Activated CD4-positive, alpha-beta T cell treated with anti-CD3 and anti-CD28 coated beads, Interleukin-2, amount 50 U/mL, for 16 hours (primary cell): ENCODE data around the gene ERI3.

Source experiments
- DNase-seq: peaks from one replicate; pipeline ENCODE4 v3.0.0-alpha.2; 2020

The ERI3 gene

GRCh38 chr1:44315521-44315920 lies 39.5 kb downstream of the ERI3 start:
- DNase-seq: no peak

- DNase-seq: no peak
These were observed 40.6 kb downstream of the ERI3 start for GRCh38 chr1:44314452-44314851.

GRCh38 chr1:44313265-44313918 lies 41.7 kb downstream of the ERI3 start:
- DNase-seq: no peak

- no peak for DNase-seq
These were observed 42.5 kb downstream of the ERI3 start for GRCh38 chr1:44312399-44313196.

- DNase-seq: no peak
These were observed 45.1 kb downstream of the ERI3 start for GRCh38 chr1:44310006-44310405.

- DNase-seq: no peak
These were observed 49.1 kb downstream of the ERI3 start for GRCh38 chr1:44305962-44306422.

- no peak for DNase-seq
These were observed 51.5 kb downstream of the ERI3 start for GRCh38 chr1:44303532-44303931.

- no peak for DNase-seq
These were observed 52.5 kb downstream of the ERI3 start for GRCh38 chr1:44302541-44302940.

GRCh38 chr1:44301442-44301841 lies 53.6 kb downstream of the ERI3 start:
- DNase-seq: no peak

- no peak for DNase-seq
These were observed 54.2 kb downstream of the ERI3 start for GRCh38 chr1:44300852-44301251.

- DNase-seq: no peak
These were observed 57.2 kb downstream of the ERI3 start for GRCh38 chr1:44297695-44298400.

- DNase-seq: no peak
These were observed 58.3 kb downstream of the ERI3 start for GRCh38 chr1:44296806-44297205.

GRCh38 chr1:44296086-44296485 lies 59.0 kb downstream of the ERI3 start:
- no peak for DNase-seq

- DNase-seq: no peak
These were observed 60.5 kb downstream of the ERI3 start for GRCh38 chr1:44294588-44295007.

- DNase-seq: no peak
These were observed 61.2 kb downstream of the ERI3 start for GRCh38 chr1:44293761-44294315.

- DNase-seq: no peak
These were observed 62.4 kb downstream of the ERI3 start for GRCh38 chr1:44292651-44293050.

GRCh38 chr1:44290250-44291094 lies 64.6 kb downstream of the ERI3 start:
- DNase-seq: no peak

- DNase-seq: no peak
These were observed 65.5 kb downstream of the ERI3 start for GRCh38 chr1:44289530-44289929.

GRCh38 chr1:44288883-44289282 lies 66.2 kb downstream of the ERI3 start:
- no peak for DNase-seq

- DNase-seq: no peak
These were observed 70.9 kb downstream of the ERI3 start for GRCh38 chr1:44284184-44284583.

- DNase-seq: no peak
These were observed 71.4 kb downstream of the ERI3 start for GRCh38 chr1:44283524-44284173.
